Amygdala (tissue), 56 donors: Measurements from ENCODE around the gene PSAPL1.

ENCODE experiments used
- DNase-seq, 56 donors: peaks; one replicate each; lab custom pipeline; 2025; lab: John Stamatoyannopoulos, UW

PSAPL1 gene, protein sequence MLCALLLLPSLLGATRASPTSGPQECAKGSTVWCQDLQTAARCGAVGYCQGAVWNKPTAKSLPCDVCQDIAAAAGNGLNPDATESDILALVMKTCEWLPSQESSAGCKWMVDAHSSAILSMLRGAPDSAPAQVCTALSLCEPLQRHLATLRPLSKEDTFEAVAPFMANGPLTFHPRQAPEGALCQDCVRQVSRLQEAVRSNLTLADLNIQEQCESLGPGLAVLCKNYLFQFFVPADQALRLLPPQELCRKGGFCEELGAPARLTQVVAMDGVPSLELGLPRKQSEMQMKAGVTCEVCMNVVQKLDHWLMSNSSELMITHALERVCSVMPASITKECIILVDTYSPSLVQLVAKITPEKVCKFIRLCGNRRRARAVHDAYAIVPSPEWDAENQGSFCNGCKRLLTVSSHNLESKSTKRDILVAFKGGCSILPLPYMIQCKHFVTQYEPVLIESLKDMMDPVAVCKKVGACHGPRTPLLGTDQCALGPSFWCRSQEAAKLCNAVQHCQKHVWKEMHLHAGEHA

DNA sequence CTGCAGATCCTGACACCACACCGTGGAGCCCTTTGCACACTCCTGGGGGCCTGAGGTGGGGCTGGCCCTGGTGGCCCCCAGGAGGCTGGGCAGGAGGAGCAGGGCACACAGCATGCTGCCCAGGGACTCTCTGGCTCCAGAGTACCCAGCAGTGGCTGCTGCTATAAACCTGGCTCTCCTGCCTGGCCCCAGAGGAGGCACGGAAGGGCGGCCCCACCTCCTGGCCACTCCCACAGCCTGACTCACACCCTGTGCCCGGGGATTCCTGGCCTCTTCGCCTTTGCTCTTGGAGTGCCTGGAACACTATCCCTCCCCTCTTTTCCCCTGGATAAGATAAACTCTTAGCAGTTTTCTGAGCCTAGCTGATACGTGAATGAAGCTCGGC is at the start of gene PSAPL1:
PSAPL1 (minus strand) TSS at position 165 of the 385 bp plus-strand sequence; CDS start at position 114, 51 bp downstream.
- DNase-seq: no peak

DNA sequence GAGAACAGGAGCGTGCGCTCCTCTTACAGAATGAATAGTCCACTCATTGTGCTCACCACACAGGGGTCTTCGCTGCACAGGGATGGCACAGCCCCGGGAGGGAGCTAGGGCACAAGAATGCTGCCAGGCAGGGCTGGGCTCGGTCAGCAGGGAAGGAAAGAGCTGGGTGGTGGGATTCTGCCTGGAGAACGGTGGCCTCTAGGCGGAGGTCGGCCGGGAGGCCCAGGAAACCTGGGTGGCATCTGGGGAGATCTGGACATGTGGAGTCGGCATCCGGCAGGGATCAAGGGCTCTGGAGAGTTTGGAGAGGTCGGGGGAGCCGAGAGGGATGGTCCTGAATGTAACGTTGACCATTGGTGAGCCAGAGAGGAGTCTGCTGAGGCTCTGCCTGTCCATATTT is 46.5 kb upstream of the PSAPL1 start:
- no peak for DNase-seq

DNA sequence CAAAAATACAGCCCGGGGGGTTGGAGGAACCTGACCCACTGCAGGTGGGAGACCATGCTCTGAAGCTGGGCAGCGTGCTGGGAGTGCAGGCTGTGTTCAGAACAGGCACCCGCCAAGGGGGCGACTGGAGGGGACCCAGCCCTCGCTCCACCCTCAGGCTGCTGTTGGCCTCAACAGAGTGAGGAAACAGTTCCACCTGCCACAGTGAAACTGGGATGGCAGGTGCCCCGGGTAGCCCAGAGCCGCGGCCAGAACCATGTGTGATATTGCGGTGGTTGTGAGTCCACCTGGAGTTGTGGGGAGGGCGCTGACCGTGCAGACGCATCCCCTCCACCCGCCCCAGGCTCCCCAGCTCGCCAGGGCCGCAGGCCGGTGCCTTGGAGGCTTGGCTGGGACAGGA is 45.7 kb upstream of the PSAPL1 start:
- no peak for DNase-seq

DNA sequence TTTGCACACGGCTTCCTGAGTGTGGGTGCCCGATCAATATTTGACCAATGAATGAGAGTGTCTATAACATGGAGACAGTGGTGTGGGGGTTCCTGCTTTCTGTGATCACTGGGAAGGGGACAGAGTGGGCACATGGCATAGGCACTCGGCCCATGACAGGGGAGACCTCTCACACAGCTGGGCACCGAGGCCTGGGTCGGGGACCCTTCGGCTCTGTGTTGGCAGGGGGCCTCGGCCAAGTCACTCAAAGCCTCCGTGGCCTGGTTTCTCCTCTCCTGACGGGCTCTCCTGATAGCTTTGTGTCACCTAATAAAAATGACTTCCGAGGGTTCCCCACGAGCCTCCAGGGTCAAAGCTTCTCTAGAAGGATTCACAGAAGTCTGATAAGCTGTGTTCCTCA is 43.9 kb upstream of the PSAPL1 start:
- no peak for DNase-seq

DNA sequence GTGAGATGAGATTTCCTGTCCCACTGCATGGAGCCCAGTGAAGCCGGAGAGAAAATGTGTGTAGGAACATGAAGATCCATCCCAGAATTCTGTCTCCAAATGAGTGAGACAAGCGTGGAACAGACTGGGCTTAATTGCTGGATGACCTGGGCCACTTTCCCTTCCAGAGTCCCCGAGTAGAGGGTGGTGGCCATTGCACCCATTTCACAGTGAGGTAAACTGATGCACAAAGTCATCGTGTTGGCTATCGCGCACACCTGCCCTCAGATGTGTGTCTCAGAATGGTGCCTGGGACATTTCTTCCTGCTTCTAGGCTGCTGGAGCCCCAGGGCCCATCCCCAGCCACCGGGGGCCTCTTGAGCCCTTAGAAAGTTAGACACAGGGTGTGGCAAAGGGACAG is 43.0 kb upstream of the PSAPL1 start:
- DNase-seq: no peak

DNA sequence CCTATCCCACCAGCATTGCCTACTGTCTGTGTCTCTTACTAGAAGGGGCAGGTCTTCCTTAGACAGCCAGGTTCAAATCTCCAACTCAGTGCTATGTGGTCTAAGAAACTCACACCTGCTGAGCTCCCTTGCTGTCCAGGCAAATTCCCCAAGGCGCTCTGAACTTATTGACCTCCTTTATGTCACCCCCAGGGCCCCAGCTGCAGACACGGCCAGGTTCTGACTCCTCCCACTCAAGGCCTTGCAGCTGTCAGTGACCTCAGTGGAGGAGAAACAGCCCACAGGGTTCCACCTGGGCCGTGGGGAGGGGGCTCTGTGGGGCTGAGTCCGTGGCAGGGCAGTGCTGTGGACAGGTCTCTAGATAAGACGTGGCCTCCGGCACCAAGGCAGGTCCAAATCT is 42.1 kb upstream of the PSAPL1 start:
- no peak for DNase-seq

DNA sequence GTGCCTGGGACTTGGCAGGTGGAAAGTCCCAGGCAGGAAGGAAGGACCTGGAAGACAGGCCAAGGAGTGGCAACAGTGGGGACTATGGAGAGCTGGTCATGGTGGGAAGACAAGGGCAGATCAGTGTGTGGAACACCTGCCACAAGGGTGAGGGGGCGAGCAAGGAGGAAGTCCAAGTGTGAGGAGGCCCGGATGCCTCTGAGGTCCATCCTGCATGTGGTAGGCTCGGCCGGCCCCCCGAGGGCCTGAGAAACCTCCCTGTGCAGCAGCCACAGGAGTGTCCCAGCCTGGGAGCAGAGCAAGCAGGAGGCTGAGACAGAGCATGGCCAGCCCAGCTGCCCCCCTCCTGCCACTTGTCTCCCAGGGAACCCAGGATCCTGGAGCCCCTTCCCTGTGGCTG is 40.5 kb upstream of the PSAPL1 start:
- DNase-seq: no peak

DNA sequence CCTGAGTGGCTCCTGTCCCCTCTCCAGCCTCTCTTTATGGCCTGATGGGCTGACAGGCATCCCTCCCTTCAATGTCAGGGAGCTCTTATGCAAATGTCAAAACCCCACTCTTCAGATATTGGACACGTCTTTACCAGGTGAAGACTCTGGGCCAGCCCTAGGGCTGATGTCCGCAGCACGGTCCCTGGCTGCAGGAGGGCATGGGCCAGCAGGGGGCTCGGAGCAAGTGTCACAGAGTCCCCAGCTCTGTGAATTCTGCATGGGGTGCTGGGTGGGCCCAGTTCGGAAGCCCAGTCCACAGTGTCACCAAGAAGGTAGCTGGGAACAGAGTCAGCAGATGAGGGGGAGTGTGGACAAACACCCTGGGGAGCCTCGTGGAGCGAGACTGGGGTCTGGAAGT is 39.6 kb upstream of the PSAPL1 start:
- DNase-seq: no peak

DNA sequence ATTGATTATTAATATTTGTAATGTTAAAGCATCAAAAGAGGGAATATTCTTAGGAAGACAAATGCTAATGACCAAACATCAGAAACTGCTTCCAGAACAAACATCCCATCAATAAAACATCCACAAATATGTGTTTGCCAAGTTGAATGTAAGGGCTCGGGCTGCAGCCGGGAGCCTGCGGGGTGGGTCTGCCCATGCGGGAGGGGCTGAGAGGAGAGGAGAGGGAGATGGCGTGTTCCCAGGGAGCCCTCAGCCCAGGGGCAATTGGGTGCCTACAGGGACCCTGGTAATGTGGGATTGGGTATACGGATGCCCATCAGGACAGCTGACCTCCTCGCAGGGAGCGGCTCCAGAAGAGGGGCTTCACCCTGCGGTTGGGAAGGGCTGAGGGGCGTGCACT is 38.4 kb upstream of the PSAPL1 start:
- DNase-seq: no peak

DNA sequence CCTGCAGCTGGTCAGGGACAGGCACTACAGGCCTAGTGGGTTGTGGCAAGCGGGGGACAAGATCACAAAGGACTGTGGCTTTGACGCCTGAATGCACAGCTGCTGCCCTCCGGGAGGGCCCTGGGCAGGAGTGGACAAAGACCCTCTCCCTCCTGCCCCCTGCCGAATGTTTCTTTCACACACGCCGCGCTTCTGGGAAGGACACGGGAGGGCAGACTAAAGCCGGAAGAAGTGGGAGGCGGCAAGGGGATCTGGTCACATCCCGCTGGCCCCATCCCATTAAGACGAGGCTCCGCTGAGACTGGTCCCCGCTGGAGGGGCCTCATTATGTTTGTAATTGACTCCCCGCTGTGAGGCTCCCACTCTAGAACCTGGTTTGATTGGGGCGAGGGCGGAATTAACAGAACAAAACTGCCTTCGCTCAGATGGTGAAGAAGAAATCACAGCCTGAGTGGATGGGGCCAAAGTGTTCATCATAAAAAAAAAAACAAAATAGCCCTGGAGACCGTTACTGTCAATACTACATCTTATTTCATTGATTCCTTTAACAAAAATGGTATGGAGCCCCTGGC is 37.8 kb upstream of the PSAPL1 start:
- no peak for DNase-seq

DNA sequence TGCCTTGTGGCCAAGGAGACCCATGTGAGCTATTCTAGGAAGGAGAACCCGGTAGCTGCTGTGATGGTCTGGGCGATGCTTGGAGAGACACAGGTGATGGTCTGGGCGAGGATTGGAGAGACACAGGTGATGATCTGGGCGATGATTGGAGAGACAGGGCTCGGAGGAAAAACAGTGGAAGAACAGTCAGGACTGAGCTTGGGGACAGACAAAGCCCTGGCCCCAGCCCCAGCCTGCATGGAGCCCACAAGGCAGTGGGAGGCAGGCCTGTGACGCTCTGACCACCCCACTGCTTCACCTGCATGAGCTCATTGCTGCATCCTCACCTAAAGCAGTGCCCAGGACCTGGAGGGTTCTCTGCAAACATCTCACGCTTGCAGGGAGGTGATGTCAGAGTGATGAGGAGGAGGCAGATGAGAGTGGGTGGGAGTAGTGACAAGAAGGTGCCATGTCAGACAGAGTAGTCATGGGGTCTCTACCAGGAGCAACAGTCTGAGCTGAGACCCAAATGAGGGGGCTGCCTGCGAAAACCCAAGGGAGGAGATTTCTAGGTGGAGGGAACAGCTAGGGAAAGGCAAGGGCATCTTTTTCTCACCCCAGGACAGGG is 35.9 kb upstream of the PSAPL1 start:
- no peak for DNase-seq

DNA sequence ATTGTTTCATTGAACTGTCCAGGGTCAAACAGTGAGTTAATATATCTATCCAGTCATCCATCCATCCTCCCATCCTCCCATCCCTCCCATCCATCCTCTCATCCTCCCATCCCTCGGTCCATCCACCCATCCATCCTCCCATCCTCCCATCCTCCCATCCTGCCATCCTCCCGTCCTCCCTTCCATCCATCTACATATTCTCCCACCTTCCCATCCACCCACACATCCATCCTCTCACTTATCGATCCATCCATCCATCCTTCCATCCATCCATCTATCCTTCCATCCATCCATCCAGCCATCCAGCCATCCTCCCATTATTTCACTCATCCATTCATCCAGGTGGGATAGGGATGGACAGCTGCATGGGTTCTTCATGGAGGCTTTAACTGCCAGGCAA is 35.4 kb upstream of the PSAPL1 start:
- DNase-seq: no peak

DNA sequence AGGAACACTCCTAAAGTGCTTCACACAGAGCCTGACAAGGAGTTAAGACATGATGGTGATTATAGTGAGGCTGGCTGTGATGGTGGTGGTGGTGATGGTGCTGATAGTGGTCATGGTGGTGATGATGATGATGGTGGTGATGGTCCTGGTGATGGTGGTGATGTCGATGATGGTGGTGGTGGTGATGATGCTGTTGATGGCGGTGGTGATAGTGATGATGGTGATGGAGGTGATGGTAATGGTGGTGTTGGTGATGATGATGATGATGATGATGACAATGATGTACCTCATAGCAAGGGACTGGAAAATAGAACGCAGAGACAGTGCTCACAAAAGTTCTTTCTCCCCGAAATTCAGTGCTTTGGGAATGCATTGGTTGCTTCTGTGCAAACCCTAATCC is 34.3 kb upstream of the PSAPL1 start:
- DNase-seq: no peak

DNA sequence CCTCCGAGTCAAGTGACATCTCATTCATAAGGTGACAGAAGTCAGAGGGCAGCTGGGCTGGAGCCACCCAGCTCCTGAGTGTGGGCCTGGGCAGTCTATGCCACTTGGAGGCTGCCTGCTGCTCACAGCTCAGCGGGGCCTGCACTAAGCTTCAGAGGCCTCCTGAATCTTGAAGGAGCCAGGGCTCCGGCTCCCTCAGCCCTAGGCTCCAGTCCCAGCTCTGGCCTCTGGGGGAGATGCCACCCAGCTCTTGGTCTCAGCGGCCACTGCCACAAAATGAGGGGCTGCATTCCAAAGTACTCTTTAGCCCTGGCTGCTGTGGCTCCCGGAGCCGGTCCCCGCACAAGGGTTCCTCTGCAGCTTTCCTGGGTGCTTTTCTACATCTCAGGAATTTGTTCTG is 32.7 kb upstream of the PSAPL1 start:
- peak in 1 of 56 donors; percentile 44 for DNase-seq

DNA sequence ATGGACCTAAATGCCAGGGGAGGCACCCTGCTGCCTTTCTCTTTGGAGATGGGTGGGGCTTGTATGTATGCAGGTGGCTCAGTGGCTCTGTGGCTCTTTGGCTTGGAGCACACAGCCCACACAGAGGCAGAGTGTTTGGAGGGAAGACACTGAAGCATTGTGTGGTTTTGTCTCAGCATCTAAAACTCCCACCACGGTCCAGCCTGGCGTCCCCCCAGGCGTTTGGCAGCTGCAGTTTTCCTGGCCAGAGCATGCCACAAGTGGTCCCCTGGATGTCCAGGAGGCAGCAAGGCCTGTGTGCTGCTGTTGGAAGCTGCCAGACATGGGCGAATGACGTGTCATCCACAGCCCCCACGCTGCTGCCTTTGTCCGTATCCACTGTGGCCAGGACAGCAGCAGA is 32.2 kb upstream of the PSAPL1 start:
- peak in 48 of 56 donors; percentile 10 to 90 (median 58) for DNase-seq

DNA sequence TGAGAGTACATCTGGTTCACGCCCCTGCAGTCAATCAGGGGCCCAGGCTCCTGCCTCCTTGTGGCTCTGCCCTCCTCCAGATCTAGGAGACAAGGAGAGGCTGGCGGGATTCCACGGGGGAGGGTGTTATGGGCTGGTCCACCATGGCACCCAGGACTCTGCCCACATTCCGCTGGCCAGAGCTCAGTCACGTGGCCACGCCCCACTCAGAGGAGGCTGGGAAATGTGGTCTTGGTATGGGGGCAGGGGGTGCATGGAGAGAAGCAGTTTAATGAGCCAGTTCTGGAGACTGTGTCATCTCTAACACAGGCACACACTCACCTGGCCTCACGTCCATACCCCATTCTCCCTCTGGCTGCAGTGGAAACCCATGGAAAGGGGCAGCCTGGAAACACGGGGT is 31.5 kb upstream of the PSAPL1 start:
- DNase-seq: no peak

DNA sequence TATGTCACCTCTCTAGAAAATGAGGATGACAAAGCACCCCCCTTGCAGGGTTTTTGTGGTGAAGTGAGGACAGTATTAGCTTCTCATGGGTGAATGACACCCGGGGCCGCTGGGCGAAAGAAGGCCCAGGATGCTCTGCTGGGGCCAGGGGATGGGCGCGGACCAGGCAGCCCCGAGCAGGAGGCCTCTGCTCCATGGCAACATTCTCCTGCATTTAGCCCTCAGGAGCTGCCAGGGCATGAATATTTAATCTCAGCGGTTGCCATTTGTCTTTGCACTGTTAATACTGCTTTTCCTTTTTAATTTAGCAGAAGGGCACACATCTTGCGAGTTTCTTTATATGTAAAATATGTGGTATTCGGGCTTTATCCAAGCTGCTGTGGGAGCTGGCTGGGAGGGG is 30.3 kb upstream of the PSAPL1 start:
- DNase-seq: no peak

DNA sequence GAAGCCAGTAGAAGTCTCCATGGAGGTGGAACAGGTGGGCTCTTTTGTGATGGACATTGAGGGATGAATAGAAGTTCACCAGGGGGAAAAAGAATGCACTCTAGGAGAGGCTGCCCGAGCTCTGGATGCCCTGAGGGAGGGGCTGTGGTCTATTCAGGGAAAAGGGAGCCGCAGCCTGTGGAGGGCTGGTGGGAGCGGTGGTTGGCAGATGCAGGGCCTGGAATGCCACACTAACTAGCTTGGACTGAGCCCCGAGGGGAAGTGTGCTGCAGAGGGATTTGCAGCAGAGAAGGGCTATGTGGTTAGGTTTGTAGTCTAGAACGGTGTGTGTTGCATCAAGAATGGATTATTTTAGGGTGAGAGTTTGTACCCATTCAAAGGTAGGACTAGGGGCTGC is 29.5 kb upstream of the PSAPL1 start:
- no peak for DNase-seq

DNA sequence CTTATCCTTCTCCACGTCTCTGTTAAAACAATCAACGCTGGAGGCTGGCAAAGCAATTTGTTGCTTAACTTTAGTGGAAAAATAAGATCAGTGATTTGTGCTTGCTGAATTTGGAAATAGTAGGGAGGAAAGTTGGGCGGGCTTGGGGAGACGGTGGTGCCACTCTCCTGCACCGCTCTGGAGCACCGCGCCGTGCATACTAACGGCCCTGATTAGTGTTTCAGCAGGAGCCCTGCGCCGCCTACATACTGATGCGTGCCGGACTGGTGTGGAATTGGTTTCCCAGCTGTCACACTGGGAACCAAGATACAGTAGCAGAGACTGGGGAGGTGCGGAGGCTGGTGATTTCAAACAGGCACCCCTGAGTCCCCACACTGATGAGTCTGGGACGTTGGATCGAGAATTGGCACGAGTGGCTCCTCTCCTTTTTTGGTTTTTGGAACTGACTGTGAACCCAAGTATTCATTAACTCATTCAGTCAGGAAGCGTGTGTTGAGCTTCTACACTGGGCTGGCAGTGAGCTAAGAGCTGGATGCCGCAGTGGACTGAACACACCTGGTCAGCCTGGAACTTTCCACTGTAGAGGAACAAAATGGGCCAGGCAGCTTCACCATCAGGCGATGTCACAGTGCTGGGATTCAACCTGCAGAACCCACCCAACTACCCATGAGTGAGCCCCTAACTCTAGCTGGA is 29.0 kb upstream of the PSAPL1 start:
- peak in 9 of 56 donors; percentile 4 to 39 (median 20) for DNase-seq

DNA sequence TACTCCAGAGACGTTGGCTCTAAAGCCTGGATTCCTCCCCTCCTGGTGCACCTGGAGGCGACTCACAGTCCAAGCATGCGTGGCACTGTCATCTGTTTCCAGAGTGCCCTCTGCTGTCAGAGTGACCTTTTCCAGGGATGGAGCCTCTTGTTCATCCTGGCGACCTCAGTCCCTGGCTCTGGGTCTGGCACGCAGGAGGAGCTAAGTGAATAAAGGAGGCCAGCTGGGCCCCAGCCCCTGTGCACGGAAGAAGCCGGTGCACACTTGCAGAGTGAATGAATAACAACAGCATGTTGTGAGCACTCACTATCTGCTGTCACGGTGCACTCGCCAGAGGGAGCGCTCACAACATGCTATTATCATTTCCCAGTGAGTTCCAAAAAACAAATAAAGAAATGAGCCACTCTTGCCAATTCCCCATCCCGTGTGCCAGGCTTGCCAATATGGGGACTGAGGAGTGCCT is 27.8 kb upstream of the PSAPL1 start:
- DNase-seq: peak in 42 of 56 donors; percentile 8 to 84 (median 35)

DNA sequence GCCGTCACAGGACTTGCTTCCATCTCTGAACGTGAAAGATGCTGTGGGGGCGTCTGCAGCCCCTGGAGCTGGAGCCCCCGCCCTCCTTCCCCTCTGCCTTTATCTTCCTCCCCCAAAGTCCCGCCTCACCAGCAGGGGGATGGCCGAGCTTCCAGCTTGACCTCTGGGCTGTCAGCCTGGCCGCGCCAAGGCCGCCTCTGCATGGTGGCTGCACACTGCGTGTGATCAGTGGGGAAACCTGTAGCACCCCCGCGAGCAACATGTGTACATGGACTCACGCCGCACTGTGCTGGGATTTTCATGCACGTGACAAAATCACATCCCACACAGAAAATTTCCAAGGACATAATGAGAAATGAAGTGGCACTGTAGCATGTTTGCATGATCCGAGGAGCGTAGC is 26.5 kb upstream of the PSAPL1 start:
- DNase-seq: peak in 2 of 56 donors; percentile 9 to 51
